CD4-positive, alpha-beta T cell treated with Interleukin-15 for 1 hour (primary cell): Measurements from ENCODE around the gene CCER1.
"Not testable (repeated sequence)": the region's sequence is repeated elsewhere in the genome, so short reads cannot be mapped to it uniquely, and the experiment has no call there.

Experiments used
- DNase-seq: peaks from one replicate; pipeline ENCODE4 v3.0.0-alpha.2; 2020

CCER1 gene

GRCh38 chr12:90954921-90955320 is at the start of gene CCER1:
CCER1 (minus strand) TSS chr12:90955176; CDS start chr12:90954742, 434 bp downstream.
- no peak for DNase-seq

GRCh38 chr12:91003737-91004136 is 48.8 kb upstream of the CCER1 start:
- no peak for DNase-seq

GRCh38 chr12:91001306-91001705 is 46.3 kb upstream of the CCER1 start:
- no peak for DNase-seq

GRCh38 chr12:90999966-91000365 is 45.0 kb upstream of the CCER1 start:
- no peak for DNase-seq

GRCh38 chr12:90999527-90999926 is 44.6 kb upstream of the CCER1 start:
- DNase-seq: no peak

GRCh38 chr12:90995010-90995409 is 40.0 kb upstream of the CCER1 start:
- no peak for DNase-seq

GRCh38 chr12:90991952-90992465 is 37.0 kb upstream of the CCER1 start:
- DNase-seq: no peak

- no peak for DNase-seq
Observed at GRCh38 chr12:90990611-90991010, 35.6 kb upstream of the CCER1 start.

- DNase-seq: no peak
Observed at GRCh38 chr12:90989686-90990111, 34.7 kb upstream of the CCER1 start.

GRCh38 chr12:90987520-90987919 is 32.5 kb upstream of the CCER1 start:
- DNase-seq: no peak

GRCh38 chr12:90987101-90987500 is 32.1 kb upstream of the CCER1 start:
- DNase-seq: no peak

- not testable (repeated sequence) for DNase-seq
Observed at GRCh38 chr12:90985331-90985730, 30.4 kb upstream of the CCER1 start.

- no peak for DNase-seq
Observed at GRCh38 chr12:90984114-90984513, 29.1 kb upstream of the CCER1 start.

- no peak for DNase-seq
Observed at GRCh38 chr12:90982170-90982569, 27.2 kb upstream of the CCER1 start.

- DNase-seq: no peak
Observed at GRCh38 chr12:90979951-90980350, 25.0 kb upstream of the CCER1 start.

GRCh38 chr12:90979019-90979418 is 24.0 kb upstream of the CCER1 start:
- no peak for DNase-seq

- DNase-seq: no peak
Observed at GRCh38 chr12:90978117-90978770, 23.3 kb upstream of the CCER1 start.

- no peak for DNase-seq
Observed at GRCh38 chr12:90977224-90977623, 22.2 kb upstream of the CCER1 start.

- DNase-seq: no peak
Observed at GRCh38 chr12:90974286-90974685, 19.3 kb upstream of the CCER1 start.

GRCh38 chr12:90972226-90972625 is 17.2 kb upstream of the CCER1 start:
- DNase-seq: no peak

GRCh38 chr12:90970911-90971310 is 15.9 kb upstream of the CCER1 start:
- no peak for DNase-seq

- DNase-seq: no peak
Observed at GRCh38 chr12:90970471-90970870, 15.5 kb upstream of the CCER1 start.

GRCh38 chr12:90969851-90970250 is 14.9 kb upstream of the CCER1 start:
- DNase-seq: no peak

- no peak for DNase-seq
Observed at GRCh38 chr12:90969346-90969745, 14.4 kb upstream of the CCER1 start.

GRCh38 chr12:90965204-90965603 is 10.2 kb upstream of the CCER1 start:
- no peak for DNase-seq
